ENCODE results near the gene TTC21B. TPM values are rescaled to one million over a fixed set of nuclear protein-coding genes. Genes with fewer than 3 reads are reported as not detected.

The TTC21B gene
- total and polyA plus RNA-seq, 2 of the 8 experiments (the other 6 are each of a cell fraction or from before 2014, with no cell fraction given): 6.9 to 20.8 TPM

- no peak overlapping the region for H3K27ac ChIP-seq (ENCODE audit: low read depth, low read length)
- ChIA-PET POLR2A (ENCODE audit: partially characterized antibody) (interaction anchor here (1.2 kb wide), 1 partner anchor 8 kb away, joined by 3 read pairs; no protein-coding TSS in a partner anchor), CTCF (ENCODE audit: partially characterized antibody) (interaction anchor here (1.4 kb wide), 1 partner anchor 14 kb away, joined by 4 read pairs; no protein-coding TSS in a partner anchor)
- H4K91ac ChIP-seq (replicated peaks; ENCODE audit: insufficient read length, low read length): no peak overlapping the region
- H3K36me3 ChIP-seq (ENCODE audit: control insufficient read depth in 2 of 4, insufficient read depth in 4 of 4, low read length in 3 of 4): no peaks in the 10 kb centered on the region; a peak in 1 of 8 replicates
- no peak overlapping the region for H3K4me3 ChIP-seq (ENCODE audit: extremely low read depth in 1 of 4, insufficient read depth in 2 of 4, low read depth in 3 of 4, low read length in 4 of 4)
- H4K20me1 ChIP-seq (replicated peaks in 1 of 2; ENCODE audit: control insufficient read depth in 1 of 2, insufficient read depth in 2 of 2, low read length in 2 of 2): no peaks in the 10 kb centered on the region
- no peaks in the 10 kb centered on the region for H3K23me2 ChIP-seq (ENCODE audit: low read depth, low read length)
- no peaks in the 10 kb centered on the region for H3K4me1 ChIP-seq (replicated peaks in 1 of 4; ENCODE audit: control insufficient read depth in 3 of 4, insufficient read depth in 4 of 4, low read length in 3 of 4)
- no peak overlapping the region for H3K4ac ChIP-seq (replicated peaks; ENCODE audit: insufficient read length, low read depth, low read length)
- H2BK120ac ChIP-seq (replicated peaks; ENCODE audit: low read depth, low read length): no peak overlapping the region
- H2AK5ac ChIP-seq (ENCODE audit: low read depth, low read length): no peak overlapping the region
- no peak overlapping the region for H4K5ac ChIP-seq (ENCODE audit: insufficient read length, low read depth, low read length)
- no peaks in the 10 kb centered on the region for H3K79me2 ChIP-seq (ENCODE audit: control insufficient read depth in 1 of 2, insufficient read depth in 2 of 2, low read length in 2 of 2)
- no peak overlapping the region for H2AFZ ChIP-seq (ENCODE audit: low read length)
- no peaks in the 10 kb centered on the region for H3K27me3 ChIP-seq (replicated peaks in 1 of 4; ENCODE audit: control insufficient read depth in 3 of 4, extremely low read depth in 1 of 4, insufficient read depth in 3 of 4, low read length in 3 of 4)
- H2BK5ac ChIP-seq (ENCODE audit: low read depth, low read length): no peak overlapping the region
- H3K9ac ChIP-seq (replicated peaks in 1 of 4; ENCODE audit: extremely low read depth in 1 of 4, low read depth in 3 of 4, low read length in 3 of 4): no peak overlapping the region
- WGBS, 2 experiments (ENCODE audit: extremely low coverage in 1 of 2, insufficient coverage in 1 of 2, insufficient read length in 1 of 2, insufficient replicate concordance in 2 of 2, low coverage in 1 of 2, low lambda C conversion rate in 2 of 2, missing lambda C conversion rate in 1 of 2): 95% methylated on average over 3 of the region's 3 CpGs; no CpG with 5 or more reads in 1 of the 2 experiments
- FAIRE-seq: no peak
- no peak overlapping the region for H4K8ac ChIP-seq (ENCODE audit: extremely low read depth, insufficient read depth, low read length)
- no peaks in the 10 kb centered on the region for H3K79me1 ChIP-seq (ENCODE audit: low read depth, low read length)
- H3K18ac ChIP-seq (ENCODE audit: extremely low read depth, low read length): no peak overlapping the region
- no peaks in the 10 kb centered on the region for H3K9me3 ChIP-seq (ENCODE audit: insufficient read depth in 2 of 2, low read depth in 1 of 2, low read length in 1 of 2)
- H2BK12ac ChIP-seq (ENCODE audit: low read depth, low read length): no peak overlapping the region
- no peak overlapping the region for H3K23ac ChIP-seq (ENCODE audit: insufficient read length)
- H3K14ac ChIP-seq (ENCODE audit: insufficient read length): no peak overlapping the region
- no peak overlapping the region for H3K56ac ChIP-seq (replicated peaks; ENCODE audit: insufficient read length, low read depth, low read length)
- no peak overlapping the region for H3K4me2 ChIP-seq (ENCODE audit: insufficient read depth in 1 of 2, low read depth in 2 of 2, low read length in 2 of 2)
- H2BK20ac ChIP-seq (ENCODE audit: low read length): no peak overlapping the region
- no peak for DNase-seq (ENCODE audit: low read depth in 1 of 2, low spot score in 2 of 2)
- no peak overlapping the region for H2BK15ac ChIP-seq (ENCODE audit: low read length)
- TF ChIP-seq TBP (IDR thresholded peaks at IDR 0.05; ENCODE audit: low read depth, low read length): no peak
- no peak for TF ChIP-seq SP1 (IDR thresholded peaks at IDR 0.05; ENCODE audit: low read depth, low read length)
- TF ChIP-seq SIX5 (IDR thresholded peaks at IDR 0.05; ENCODE audit: low read depth, low read length): no peak
- TF ChIP-seq TCF12 (IDR thresholded peaks at IDR 0.05; ENCODE audit: low read depth, low read length): no peak
- no peak for TF ChIP-seq RXRA (IDR thresholded peaks at IDR 0.05; ENCODE audit: insufficient read depth, low read depth, low read length)
- no peak for TF ChIP-seq SP2 (IDR thresholded peaks at IDR 0.05; ENCODE audit: low read length)
- TF ChIP-seq POLR2AphosphoS5 (IDR thresholded peaks at IDR 0.05; ENCODE audit: low read depth, low read length): no peak
- no peak for TF ChIP-seq SP4 (IDR thresholded peaks at IDR 0.05; ENCODE audit: low read length)
- TF ChIP-seq HDAC2 (IDR thresholded peaks at IDR 0.05; ENCODE audit: borderline replicate concordance in 1 of 2, low read depth in 2 of 2, low read length in 2 of 2): no peak
- no peak for TF ChIP-seq POU5F1 (IDR thresholded peaks at IDR 0.05; ENCODE audit: low read depth, low read length)
- TF ChIP-seq FOSL1 (IDR thresholded peaks at IDR 0.05; ENCODE audit: insufficient read depth, low read depth, low read length): no peak
- no peak for TF ChIP-seq E2F6 (IDR thresholded peaks at IDR 0.05)
Observed at GRCh38 chr2:165827016-165827920, 126.3 kb downstream of the TTC21B start.
